KOPT-K1 (cell line): ENCODE measurements around the gene TFG.

Experiments used
- H3K27ac ChIP-seq: fragments of 200-600 bp; sonication (generic); 2 replicates; pipeline ENCODE4 v1.5.1; 2016; ENCODE audit warnings: antibody characterized with exemption, mild to moderate bottlenecking, low read depth, low read length; ENCODE audit not compliant: poor library complexity, severe bottlenecking
- H3K36me3 ChIP-seq: fragments of 200-600 bp; sonication (generic); 2 replicates; pipeline ENCODE4 v1.5.1; 2017; ENCODE audit warnings: antibody characterized with exemption, mild to moderate bottlenecking, low read length, moderate library complexity; ENCODE audit not compliant: insufficient read depth
- H3K9me3 ChIP-seq: fragments of 200-600 bp; sonication (generic); 2 replicates; pipeline ENCODE4 v1.5.1; 2017; ENCODE audit warnings: antibody characterized with exemption, low read length, mild to moderate bottlenecking; ENCODE audit not compliant: insufficient read depth, poor library complexity, severe bottlenecking

The TFG gene

GRCh38 chr3:100697723-100698285, 11.5 kb upstream of the TFG start:
- H3K27ac ChIP-seq: no peak overlapping the region
- H3K9me3 ChIP-seq: no peaks in the 10 kb centered on the region
- H3K36me3 ChIP-seq: no peaks in the 10 kb centered on the region

- Histone ChIP-seq H3K9me3 (no peaks in the 10 kb centered on the region), H3K36me3 (no peaks in the 10 kb centered on the region), H3K27ac (no peak overlapping the region)
Measured at GRCh38 chr3:100698736-100699135, 10.6 kb upstream of the TFG start.

- no peaks in the 10 kb centered on the region for H3K9me3 ChIP-seq
- no peak overlapping the region for H3K27ac ChIP-seq
- H3K36me3 ChIP-seq: no peaks in the 10 kb centered on the region
Measured at GRCh38 chr3:100700708-100701107, 8.6 kb upstream of the TFG start.

- H3K36me3 ChIP-seq: no peaks in the 10 kb centered on the region
- H3K27ac ChIP-seq: no peak overlapping the region
- H3K9me3 ChIP-seq: no peaks in the 10 kb centered on the region
Measured at GRCh38 chr3:100702082-100702979, 7.0 kb upstream of the TFG start.

- Histone ChIP-seq H3K27ac (no peak overlapping the region), H3K36me3 (no peaks in the 10 kb centered on the region), H3K9me3 (no peaks in the 10 kb centered on the region)
Measured at GRCh38 chr3:100702980-100703345, 6.3 kb upstream of the TFG start.

GRCh38 chr3:100703865-100704264, 5.4 kb upstream of the TFG start:
- H3K36me3 ChIP-seq: no peaks in the 10 kb centered on the region
- peaks cover 4% of the 10 kb centered on the region for H3K9me3 ChIP-seq

GRCh38 chr3:100706365-100706764, 2.9 kb upstream of the TFG start:
- H3K36me3 ChIP-seq: peaks cover 1% of the 10 kb centered on the region; the same call in 1 of the 2 replicates
- H3K27ac ChIP-seq: no peak overlapping the region
- H3K9me3 ChIP-seq: peaks cover 4% of the 10 kb centered on the region

More at GRCh38 chr3:100703865-100704264, 5.4 kb upstream of the TFG start:
- no peak overlapping the region for H3K27ac ChIP-seq

GRCh38 chr3:100708644-100708988, 678 bp upstream of the TFG start:
- Histone ChIP-seq H3K36me3 (peaks cover 18% of the 10 kb centered on the region), H3K27ac (peak overlapping the region; percentile 98)

GRCh38 chr3:100709842-100710260, 557 bp downstream of the TFG start:
- peak overlapping the region; percentile 98 for H3K27ac ChIP-seq
- H3K9me3 ChIP-seq: peaks cover 4% of the 10 kb centered on the region
- peaks cover 30% of the 10 kb centered on the region for H3K36me3 ChIP-seq

More at GRCh38 chr3:100708644-100708988, 678 bp upstream of the TFG start:
- H3K9me3 ChIP-seq: peaks cover 4% of the 10 kb centered on the region

- Histone ChIP-seq H3K9me3 (peaks cover 4% of the 10 kb centered on the region), H3K27ac (peak overlapping the region; percentile 98), H3K36me3 (peaks cover 36% of the 10 kb centered on the region)
Measured at GRCh38 chr3:100710261-100710968, 1.1 kb downstream of the TFG start.

GRCh38 chr3:100715176-100715575, 5.9 kb downstream of the TFG start:
- Histone ChIP-seq H3K27ac (no peak overlapping the region), H3K9me3 (no peaks in the 10 kb centered on the region), H3K36me3 (peaks cover 84% of the 10 kb centered on the region)

- Histone ChIP-seq H3K27ac (no peak overlapping the region), H3K36me3 (peaks cover 97% of the 10 kb centered on the region), H3K9me3 (no peaks in the 10 kb centered on the region)
Measured at GRCh38 chr3:100717063-100717462, 7.8 kb downstream of the TFG start.

GRCh38 chr3:100717637-100718487, 8.6 kb downstream of the TFG start:
- no peaks in the 10 kb centered on the region for H3K9me3 ChIP-seq
- H3K36me3 ChIP-seq: peaks cover 100% of the 10 kb centered on the region
- H3K27ac ChIP-seq: no peak overlapping the region

- Histone ChIP-seq H3K27ac (no peak overlapping the region), H3K9me3 (no peaks in the 10 kb centered on the region), H3K36me3 (peaks cover 97% of the 10 kb centered on the region)
Measured at GRCh38 chr3:100719136-100719535, 9.8 kb downstream of the TFG start.
